Measurements from ENCODE around the gene PTAFR.

PTAFR gene

GRCh38 chr1:28173980-28174297 lies 2.6 kb downstream of the PTAFR start:
- TF ChIP-seq, protein P1, sequence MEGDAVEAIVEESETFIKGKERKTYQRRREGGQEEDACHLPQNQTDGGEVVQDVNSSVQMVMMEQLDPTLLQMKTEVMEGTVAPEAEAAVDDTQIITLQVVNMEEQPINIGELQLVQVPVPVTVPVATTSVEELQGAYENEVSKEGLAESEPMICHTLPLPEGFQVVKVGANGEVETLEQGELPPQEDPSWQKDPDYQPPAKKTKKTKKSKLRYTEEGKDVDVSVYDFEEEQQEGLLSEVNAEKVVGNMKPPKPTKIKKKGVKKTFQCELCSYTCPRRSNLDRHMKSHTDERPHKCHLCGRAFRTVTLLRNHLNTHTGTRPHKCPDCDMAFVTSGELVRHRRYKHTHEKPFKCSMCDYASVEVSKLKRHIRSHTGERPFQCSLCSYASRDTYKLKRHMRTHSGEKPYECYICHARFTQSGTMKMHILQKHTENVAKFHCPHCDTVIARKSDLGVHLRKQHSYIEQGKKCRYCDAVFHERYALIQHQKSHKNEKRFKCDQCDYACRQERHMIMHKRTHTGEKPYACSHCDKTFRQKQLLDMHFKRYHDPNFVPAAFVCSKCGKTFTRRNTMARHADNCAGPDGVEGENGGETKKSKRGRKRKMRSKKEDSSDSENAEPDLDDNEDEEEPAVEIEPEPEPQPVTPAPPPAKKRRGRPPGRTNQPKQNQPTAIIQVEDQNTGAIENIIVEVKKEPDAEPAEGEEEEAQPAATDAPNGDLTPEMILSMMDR (IDR thresholded peaks at IDR 0.05; ENCODE audit: low read depth, low read length), result no peak
- no peak overlapping the region for H3K4me3 ChIP-seq (ENCODE audit: low read depth, low read length)

- TF ChIP-seq, protein P1 (IDR thresholded peaks at IDR 0.05; ENCODE audit: low read depth, low read length), result no peak
- no peak overlapping the region for H3K4me3 ChIP-seq (ENCODE audit: low read depth, low read length)
Observed at GRCh38 chr1:28173151-28173979, 3.1 kb downstream of the PTAFR start.

DNA sequence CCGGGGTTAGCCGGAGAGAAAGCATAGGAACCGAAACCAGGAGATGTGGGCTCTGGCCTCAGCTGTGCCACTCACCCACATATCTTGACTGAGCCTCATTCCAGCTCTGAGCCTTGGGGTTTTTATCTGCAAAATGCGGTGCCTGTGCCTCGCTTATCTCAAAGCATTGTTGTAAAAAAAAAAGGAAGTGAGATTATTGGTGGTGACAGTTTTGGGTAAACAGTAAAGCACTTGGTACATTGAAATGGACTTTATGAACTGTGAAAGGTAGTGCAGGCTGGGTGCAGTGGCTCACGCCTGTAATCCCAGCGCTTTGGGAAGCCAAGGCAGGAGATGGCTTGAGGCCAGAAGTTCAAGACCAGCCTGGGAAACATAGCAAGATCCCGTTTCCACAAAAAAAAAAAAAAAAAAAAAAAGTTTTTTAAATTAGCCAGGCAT lies 3.8 kb downstream of the PTAFR start:
- H3K4me3 ChIP-seq (ENCODE audit: low read depth, low read length), result no peak overlapping the region

DNA sequence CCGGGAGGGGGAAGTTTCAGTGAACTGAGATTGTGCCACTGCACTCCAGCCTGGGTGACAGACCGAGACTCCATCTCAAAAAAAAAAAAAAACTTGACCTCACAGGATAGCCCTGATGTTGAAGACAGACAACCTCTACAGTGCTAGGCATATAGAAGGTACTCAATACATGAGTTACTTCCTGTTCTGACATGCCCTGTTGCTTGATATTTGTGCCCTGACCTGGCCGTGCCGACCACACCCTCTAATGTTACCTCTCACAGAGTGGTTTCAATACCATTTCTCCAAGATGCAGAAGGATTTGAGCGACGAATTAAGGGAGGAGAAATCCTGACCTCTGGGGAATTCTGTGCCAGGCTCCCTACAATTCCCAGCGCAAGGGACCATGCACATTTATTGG lies 5.2 kb downstream of the PTAFR start:
- TF ChIP-seq, protein P1 (IDR thresholded peaks at IDR 0.05; ENCODE audit: low read depth, low read length), result no peak
- H3K4me3 ChIP-seq (ENCODE audit: low read depth, low read length), result no peak overlapping the region

More for the DNA sequence above, 3.8 kb downstream of the PTAFR start:
- TF ChIP-seq, protein P1 (IDR thresholded peaks at IDR 0.05; ENCODE audit: low read depth, low read length), result no peak

DNA sequence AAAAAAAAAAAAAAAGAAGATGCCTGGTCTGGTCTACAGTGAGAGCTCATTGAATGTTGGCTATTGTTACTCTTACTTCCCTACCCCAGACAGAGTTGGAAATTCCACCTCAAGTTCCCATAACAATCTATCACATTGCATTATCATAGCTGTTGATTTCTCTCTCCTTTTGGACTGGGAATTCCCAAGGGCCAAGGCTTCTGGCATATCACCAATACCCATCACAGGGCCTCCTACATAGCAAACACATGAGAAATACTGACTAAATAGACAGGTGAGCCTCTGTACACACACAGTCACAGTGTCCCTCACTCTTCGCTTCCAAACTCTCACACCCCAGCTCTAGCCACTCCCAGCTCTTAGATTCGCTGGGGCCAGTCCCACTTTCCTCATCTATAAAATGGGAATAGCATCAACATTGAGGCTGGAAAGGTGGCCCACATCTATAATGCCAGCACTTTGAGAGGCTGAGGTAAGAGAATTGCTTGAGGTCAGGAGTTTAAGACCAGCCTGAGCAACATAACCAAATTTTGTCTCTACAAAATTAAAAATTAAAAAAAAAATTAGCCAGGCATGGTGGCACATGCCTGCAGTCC lies 6.4 kb downstream of the PTAFR start:
- TF ChIP-seq, protein P1 (IDR thresholded peaks at IDR 0.05; ENCODE audit: low read depth, low read length), result no peak
- no peak overlapping the region for H3K4me3 ChIP-seq (ENCODE audit: low read depth, low read length)

DNA sequence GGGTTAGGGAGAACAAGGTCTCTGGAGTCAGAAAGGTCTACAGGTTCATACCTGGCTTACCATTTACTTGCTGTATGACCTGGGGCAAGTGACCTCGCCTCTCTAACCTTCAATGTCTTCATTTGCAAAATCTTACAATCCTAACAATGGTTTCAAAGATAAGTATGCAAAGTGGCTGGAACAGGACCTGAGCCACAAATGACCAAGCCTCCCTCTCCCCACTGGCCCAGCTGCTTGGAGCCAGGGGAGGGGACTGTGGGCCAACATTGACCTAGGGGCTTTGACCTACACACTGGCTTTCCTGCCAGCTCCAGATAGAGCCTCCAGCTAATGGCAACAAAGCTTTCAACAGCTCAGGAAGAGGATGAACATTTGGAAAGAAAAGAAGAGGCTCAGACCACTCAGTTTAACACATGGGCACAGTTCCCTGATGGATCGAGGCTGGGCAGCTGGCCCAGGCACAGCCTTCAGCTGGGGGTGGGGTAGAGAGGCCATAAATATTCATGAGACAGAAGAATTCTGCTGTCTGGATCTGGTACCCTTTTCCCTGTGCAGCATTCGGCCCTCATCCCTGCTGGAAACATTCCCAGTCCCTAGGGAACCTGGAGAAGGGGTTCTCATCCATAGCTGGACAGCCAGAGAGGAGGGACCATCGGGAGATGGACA lies 12.9 kb downstream of the PTAFR start:
- no peak overlapping the region for H3K4me3 ChIP-seq (ENCODE audit: low read depth, low read length)
- TF ChIP-seq, protein P1 (IDR thresholded peaks at IDR 0.05; ENCODE audit: low read depth, low read length), result no peak

DNA sequence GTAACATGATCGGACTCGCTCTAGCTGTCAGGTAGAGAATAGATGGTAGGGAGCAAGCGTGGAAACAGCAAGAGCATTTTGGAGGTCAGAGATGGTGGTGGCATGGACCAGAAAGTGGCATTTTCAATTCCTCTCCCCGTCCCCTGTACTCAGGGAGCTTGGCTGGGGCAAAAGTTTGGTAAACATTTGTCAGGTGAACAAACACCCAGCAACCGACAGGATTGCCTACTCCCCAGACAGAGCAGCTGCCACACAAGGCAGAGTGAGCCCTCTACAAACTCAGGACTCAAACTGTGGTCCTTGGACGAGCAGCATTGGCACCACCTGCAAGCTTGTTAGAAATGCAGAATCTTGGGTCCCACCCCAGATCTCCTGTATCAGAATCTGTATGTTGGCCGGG lies 14.3 kb downstream of the PTAFR start:
- TF ChIP-seq, protein P1 (IDR thresholded peaks at IDR 0.05; ENCODE audit: low read depth, low read length), result no peak
- no peak overlapping the region for H3K4me3 ChIP-seq (ENCODE audit: low read depth, low read length)

Measured in WI38 (cell line).